HCT116 (cell line): ENCODE results near the gene NECAB2. TPM values are rescaled to one million over a fixed set of nuclear protein-coding genes. Genes with fewer than 3 reads are reported as not detected.

ENCODE experiments used
- ATAC-seq: fragments of 200-7000 bp; cut with Tn5 transposase; 2 replicates; pipeline ENCODE4 v1.9.1; 2020; ENCODE audit warnings: mild to moderate bottlenecking, moderate library complexity
- BruUV-seq: library from RNA; stranded (reverse); fragments of 400-500 nt; replicated peaks from 2 replicates; lab custom pipeline; 2021; lab: Mats Ljungman, UMichigan
- CTCF ChIA-PET: fragments of 300-600 bp; sonication (Branson Sonifier 250); formaldehyde crosslinking; loops from one replicate; lab custom pipeline; 2021; ENCODE audit warnings: antibody characterized with exemption; lab: Charles Lee
- POLR2A ChIA-PET: fragments of 300-600, 350-600 bp; sonication (Branson Sonifier 250); formaldehyde crosslinking; loops from one replicate; lab custom pipeline; 2021; ENCODE audit warnings: antibody characterized with exemption; lab: Charles Lee
- RAD21 ChIA-PET, 2 experiments: fragments of 300-600 bp; sonication (Branson Sonifier 250); formaldehyde crosslinking; loops; one replicate each; lab custom pipeline; 2023; ENCODE audit warnings: low total read pairs in 2 of 2; ENCODE audit not compliant: uncharacterized antibody in 2 of 2, unreplicated experiment in 2 of 2, low non-redundant PET in 1 of 2; lab: Charles Lee
- DNase-seq: peaks from one replicate; pipeline ENCODE4 v3.0.0-alpha.2; 2010; ENCODE audit warnings: low read depth, low spot score
- H2AFZ ChIP-seq: fragments of 200-600 bp; shearing (Covaris generic), sonication (generic); 2 replicates; pipeline ENCODE4 v1.6.1; 2017; ENCODE audit warnings: low read depth, mixed run types, mixed read lengths, antibody characterized with exemption, low read length; ENCODE audit not compliant: poor library complexity, severe bottlenecking
- H3K27ac ChIP-seq: 2 replicates; pipeline ENCODE4 v1.5.1; 2012; ENCODE audit warnings: low read depth, low read length
- H3K27me3 ChIP-seq: fragments of 200-600 bp; sonication (generic); 2 replicates; pipeline ENCODE4 v1.6.1; 2016; ENCODE audit warnings: mixed run types, low read length, mixed read lengths; ENCODE audit not compliant: insufficient read depth
- H3K36me3 ChIP-seq, 2 experiments: fragments of 200-500 bp in 1 of 2; fragments of 200-600 bp in 1 of 2; sonication (Bioruptor generic) in 1 of 2; sonication (generic) in 1 of 2; 2 replicates each; pipeline versions ENCODE4 v1.5.1 to v1.6.1; 2014 to 2016; ENCODE audit warnings: low read length in 2 of 2, inconsistent platforms in 1 of 2, mixed read lengths in 1 of 2, mixed run types in 1 of 2; ENCODE audit not compliant: insufficient read depth in 2 of 2, control insufficient read depth in 1 of 2
- H3K4me1 ChIP-seq, 2 experiments: fragments of 200-600 bp in 1 of 2; sonication (generic) in 1 of 2; 2 replicates each; pipeline versions ENCODE4 v1.5.1 to v1.6.1; 2012 to 2017; ENCODE audit warnings: low read length in 2 of 2, inconsistent platforms in 1 of 2, mild to moderate bottlenecking in 1 of 2, mixed read lengths in 1 of 2, mixed run types in 1 of 2, moderate library complexity in 1 of 2; ENCODE audit not compliant: insufficient read depth in 2 of 2, control insufficient read depth in 1 of 2
- H3K4me2 ChIP-seq: fragments of 200-600 bp; sonication (generic); 2 replicates; pipeline ENCODE4 v1.6.1; 2017; ENCODE audit warnings: mixed run types, low read length, mixed read lengths
- H3K4me3 ChIP-seq, 2 experiments: fragments of 200-600 bp in 1 of 2; sonication (generic) in 1 of 2; replicated peaks in 1 of 2; 2 replicates each; pipeline ENCODE4 v1.5.1; 2011 to 2016; ENCODE audit warnings: low read length in 2 of 2, control low read depth in 1 of 2, low read depth in 1 of 2, mild to moderate bottlenecking in 1 of 2, mixed read lengths in 1 of 2, mixed run types in 1 of 2
- H3K79me2 ChIP-seq: fragments of 200-600 bp; sonication (generic); 2 replicates; pipeline ENCODE4 v1.6.1; 2017; ENCODE audit warnings: mild to moderate bottlenecking, mixed run types, low read length, moderate library complexity, mixed read lengths; ENCODE audit not compliant: insufficient read depth
- H3K9ac ChIP-seq: fragments of 200-600 bp; sonication (generic); 2 replicates; pipeline ENCODE4 v1.6.1; 2016; ENCODE audit warnings: low read length, mixed read lengths
- H3K9me2 ChIP-seq: fragments of 200-600 bp; sonication (generic), shearing (Covaris generic); 2 replicates; pipeline ENCODE4 v1.6.1; 2017; ENCODE audit warnings: mixed run types, mild to moderate bottlenecking, moderate library complexity; ENCODE audit not compliant: insufficient read depth
- H3K9me3 ChIP-seq, 2 experiments: fragments of 200-500 bp in 1 of 2; fragments of 200-600 bp in 1 of 2; sonication (Bioruptor generic) in 1 of 2; sonication (generic) in 1 of 2; 2 replicates each; pipeline ENCODE4 v1.6.1; 2014 to 2017; ENCODE audit warnings: low read length in 2 of 2, mixed read lengths in 2 of 2, inconsistent platforms in 1 of 2, low read depth in 1 of 2, mild to moderate bottlenecking in 1 of 2, mixed run types in 1 of 2, moderate library complexity in 1 of 2; ENCODE audit not compliant: control insufficient read depth in 1 of 2, insufficient read depth in 1 of 2
- H4K20me1 ChIP-seq: fragments of 200-600 bp; sonication (generic), shearing (Covaris generic); 2 replicates; pipeline ENCODE4 v1.6.1; 2017; ENCODE audit warnings: mixed run types, mild to moderate bottlenecking, moderate library complexity; ENCODE audit not compliant: insufficient read depth
- CBX3 ChIP-seq: IDR thresholded peaks from 2 replicates; pipeline ENCODE4 v1.6.1; 2012; ENCODE audit warnings: low read depth
- CEBPB ChIP-seq: IDR thresholded peaks from 2 replicates; pipeline ENCODE4 v1.6.1; 2012; ENCODE audit warnings: low read depth
- FOSL1 ChIP-seq: IDR thresholded peaks from 2 replicates; pipeline ENCODE4 v1.6.1; 2012; ENCODE audit warnings: low read depth
- POLR2A ChIP-seq: IDR thresholded peaks from 2 replicates; pipeline ENCODE4 v1.7.0; 2011; ENCODE audit warnings: borderline replicate concordance; ENCODE audit not compliant: insufficient read depth, insufficient read length; ENCODE audit errors: extremely low read depth
- POLR2AphosphoS5 ChIP-seq: IDR thresholded peaks from 2 replicates; pipeline ENCODE4 v1.6.1; 2011; ENCODE audit warnings: mild to moderate bottlenecking, low read depth, low read length, moderate library complexity
- SP1 ChIP-seq: IDR thresholded peaks from 2 replicates; pipeline ENCODE4 v1.6.1; 2012; ENCODE audit warnings: low read depth
- TCF7L2 ChIP-seq: IDR thresholded peaks from 2 replicates; pipeline ENCODE4 v1.7.0; 2011; ENCODE audit warnings: borderline replicate concordance, inconsistent platforms; ENCODE audit not compliant: insufficient read depth, insufficient read length; ENCODE audit errors: extremely low read depth
- intact Hi-C: fragments of 100-400 bp; cut with micrococcal nuclease; formaldehyde crosslinking; loops from 2 replicates; pipeline ENCODE4 v1.10.0; 2022
- total RNA-seq: library from RNA; stranded (reverse); gene quantifications from one replicate; pipeline ENCODE4 v1.2.1, GENCODE V29; 2021; ENCODE audit not compliant: unreplicated experiment
- TF ChIP-seq, protein P1 (sequence below): IDR thresholded peaks from 2 replicates; pipeline ENCODE4 v1.6.1; 2011; ENCODE audit warnings: mild to moderate bottlenecking, low read length, moderate library complexity; ENCODE audit not compliant: insufficient replicate concordance; ENCODE audit errors: extremely low read depth

Gene NECAB2
- total RNA-seq, 1 experiment from 2014 or later, result 0.61 TPM

DNA sequence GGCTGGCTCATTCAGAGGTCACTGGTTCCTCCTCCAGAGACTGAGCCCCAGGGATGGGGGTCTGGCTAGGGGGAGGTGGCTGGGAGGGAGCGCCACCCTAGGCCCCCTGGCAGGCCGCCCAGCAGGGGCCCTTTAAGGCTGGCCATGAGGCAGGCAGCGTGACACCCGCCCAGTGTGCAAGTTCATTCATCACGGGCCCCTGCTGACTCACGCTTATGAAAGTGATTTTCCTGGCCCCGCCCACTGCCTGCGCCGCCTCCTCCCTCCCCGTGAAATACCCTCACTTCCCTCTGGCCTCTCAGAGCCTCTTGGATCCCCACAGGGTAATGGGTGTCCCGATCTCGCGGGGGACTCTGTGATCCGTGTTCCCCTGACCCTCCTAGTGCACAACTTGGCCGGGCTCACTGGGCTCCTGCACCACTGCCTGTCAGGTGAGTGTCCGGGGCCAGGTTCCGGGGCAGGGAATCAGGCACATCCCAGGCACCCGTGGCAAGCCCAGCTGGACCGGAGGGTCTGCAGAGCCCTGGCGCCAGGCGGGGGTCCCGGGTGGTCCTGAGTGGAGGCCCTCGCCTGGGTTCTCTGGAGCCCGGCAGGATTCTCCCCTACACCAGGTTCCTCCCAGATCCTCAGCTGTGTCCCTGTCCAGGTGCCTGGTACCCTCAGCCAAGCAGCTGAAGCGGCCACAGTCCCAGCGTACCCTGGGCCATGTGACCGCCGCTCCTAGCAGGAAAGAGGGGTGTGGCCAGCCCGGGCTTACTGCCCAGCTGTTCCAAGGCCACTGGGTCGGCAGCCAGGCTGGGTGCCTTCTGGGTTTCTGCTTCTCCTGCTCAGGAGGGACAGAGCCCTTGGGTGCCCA, 14.9 kb upstream of the NECAB2 start, which contains the start of gene OSGIN1:
OSGIN1 (plus strand) TSS at position 301 of the 856 bp plus-strand sequence. CDS start 4,432 bp downstream, outside the sequence.
- H3K4me2 ChIP-seq, result peak within 1 kb of the TSS; percentile 92
- ATAC-seq (peak; percentile 82), DNase-seq (peak; percentile 93)
- CTCF ChIA-PET, result interaction anchor here (0.8 to 2.2 kb wide), 23 partner anchors 9 to 580 kb away, joined by 3 to 18 read pairs (median 5); partner anchors contain the start of gene TAF1C
- H3K27ac ChIP-seq, result peak within 1 kb of the TSS; percentile 88
- TF ChIP-seq SP1 (no peak), CBX3 (no peak), TCF7L2 (peak; percentile 76), CEBPB (no peak), POLR2A (peak; percentile 82), FOSL1 (no peak), POLR2AphosphoS5 (peak; percentile 96)
- TF ChIP-seq, protein P1, sequence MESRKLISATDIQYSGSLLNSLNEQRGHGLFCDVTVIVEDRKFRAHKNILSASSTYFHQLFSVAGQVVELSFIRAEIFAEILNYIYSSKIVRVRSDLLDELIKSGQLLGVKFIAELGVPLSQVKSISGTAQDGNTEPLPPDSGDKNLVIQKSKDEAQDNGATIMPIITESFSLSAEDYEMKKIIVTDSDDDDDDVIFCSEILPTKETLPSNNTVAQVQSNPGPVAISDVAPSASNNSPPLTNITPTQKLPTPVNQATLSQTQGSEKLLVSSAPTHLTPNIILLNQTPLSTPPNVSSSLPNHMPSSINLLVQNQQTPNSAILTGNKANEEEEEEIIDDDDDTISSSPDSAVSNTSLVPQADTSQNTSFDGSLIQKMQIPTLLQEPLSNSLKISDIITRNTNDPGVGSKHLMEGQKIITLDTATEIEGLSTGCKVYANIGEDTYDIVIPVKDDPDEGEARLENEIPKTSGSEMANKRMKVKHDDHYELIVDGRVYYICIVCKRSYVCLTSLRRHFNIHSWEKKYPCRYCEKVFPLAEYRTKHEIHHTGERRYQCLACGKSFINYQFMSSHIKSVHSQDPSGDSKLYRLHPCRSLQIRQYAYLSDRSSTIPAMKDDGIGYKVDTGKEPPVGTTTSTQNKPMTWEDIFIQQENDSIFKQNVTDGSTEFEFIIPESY, result peak; percentile 10
- peak within 1 kb of the TSS; percentile 66 to 77 for H3K4me3 ChIP-seq
- BruUV-seq, result no TSS peak
- H3K9me3 ChIP-seq, result no peaks in the 10 kb centered on the region
- no peaks in the 10 kb centered on the region for H4K20me1 ChIP-seq
- peak within 1 kb of the TSS; percentile 18 for H2AFZ ChIP-seq
- H3K9me2 ChIP-seq, result no peaks in the 10 kb centered on the region
- no peaks in the 10 kb centered on the region for H3K27me3 ChIP-seq
- H3K79me2 ChIP-seq, result no peaks in the 10 kb centered on the region; the same call in 1 of the 2 replicates
- POLR2A ChIA-PET, result interaction anchor here (0.6 to 2.2 kb wide), 7 partner anchors 9 to 1199 kb away, joined by 3 to 10 read pairs (median 4); no protein-coding TSS in a partner anchor
- no peaks in the 10 kb centered on the region for H3K36me3 ChIP-seq
- peak within 1 kb of the TSS; percentile 74 for H3K9ac ChIP-seq
- intact Hi-C loops, result loop anchor here (1.0 to 10.0 kb wide), 3 partner anchors 27 to 552 kb away; partner anchors contain the start of gene MEAK7
- RAD21 ChIA-PET, result interaction anchor here in 1 of 2 experiments (1.7 kb wide), 1 partner anchor 26 kb away, joined by 4 read pairs; no protein-coding TSS in a partner anchor
- peaks cover 20 to 31% of the 10 kb centered on the region in 2 experiments for H3K4me1 ChIP-seq
